Hepatocyte (in vitro differentiated cells): Measurements from ENCODE around the gene SDR42E2. TPM values are rescaled to one million over a fixed set of nuclear protein-coding genes. Genes with fewer than 3 reads are reported as not detected.

ENCODE experiments used
- DNase-seq: peaks from one replicate; pipeline ENCODE4 v3.0.0-alpha.2; 2016; ENCODE audit warnings: low spot score
- H2AFZ ChIP-seq: fragments of 200-600 bp; sonication (generic); 2 replicates; pipeline ENCODE4 v1.6.0; 2016; ENCODE audit warnings: antibody characterized with exemption, mild to moderate bottlenecking
- H3K27ac ChIP-seq: fragments of 200-600 bp; sonication (generic); 2 replicates; pipeline ENCODE4 v1.5.1; 2016; ENCODE audit warnings: mild to moderate bottlenecking
- H3K27me3 ChIP-seq: fragments of 200-600 bp; sonication (generic); 2 replicates; pipeline ENCODE4 v1.6.1; 2016
- H3K36me3 ChIP-seq: fragments of 200-600 bp; sonication (generic); replicated peaks from 2 replicates; pipeline ENCODE4 v1.5.1; 2016; ENCODE audit warnings: low read depth; ENCODE audit not compliant: insufficient read depth
- H3K4me1 ChIP-seq: fragments of 200-600 bp; sonication (generic); 2 replicates; pipeline ENCODE4 v1.5.1; 2016; ENCODE audit warnings: mild to moderate bottlenecking, moderate library complexity; ENCODE audit not compliant: insufficient read depth
- H3K4me2 ChIP-seq: fragments of 200-600 bp; sonication (generic); 2 replicates; pipeline ENCODE4 v1.6.0; 2016
- H3K4me3 ChIP-seq: fragments of 200-600 bp; sonication (generic); 2 replicates; pipeline ENCODE4 v1.5.1; 2016; ENCODE audit warnings: mild to moderate bottlenecking
- H3K79me2 ChIP-seq: fragments of 200-600 bp; sonication (generic); 2 replicates; pipeline ENCODE4 v1.6.0; 2017; ENCODE audit warnings: mild to moderate bottlenecking
- H3K9me2 ChIP-seq: fragments of 200-600 bp; sonication (generic); replicated peaks from 2 replicates; pipeline ENCODE4 v1.6.0; 2017; ENCODE audit warnings: mild to moderate bottlenecking; ENCODE audit not compliant: insufficient read depth
- H3K9me3 ChIP-seq: fragments of 200-600 bp; sonication (generic); 2 replicates; pipeline ENCODE4 v1.5.1; 2016; ENCODE audit warnings: low read depth, mild to moderate bottlenecking
- H4K20me1 ChIP-seq: fragments of 200-600 bp; sonication (generic); 2 replicates; pipeline ENCODE4 v1.6.0; 2016; ENCODE audit warnings: mild to moderate bottlenecking; ENCODE audit not compliant: insufficient read depth, poor library complexity, severe bottlenecking
- EZH2 ChIP-seq: fragments of 200-600 bp; sonication (generic); IDR thresholded peaks from 2 replicates; pipeline ENCODE4 v1.6.1; 2016; ENCODE audit warnings: antibody characterized with exemption, mild to moderate bottlenecking, borderline replicate concordance
- EZH2phosphoT487 ChIP-seq: fragments of 200-600 bp; sonication (generic); IDR thresholded peaks from one replicate; pipeline ENCODE4 v1.6.1; 2018; ENCODE audit warnings: antibody characterized with exemption, mild to moderate bottlenecking, low read depth, moderate library complexity; ENCODE audit not compliant: unreplicated experiment, severe bottlenecking
- WGBS: methylation state at CpG from one replicate; pipeline ENCODE4 v1.1.6; 2016; ENCODE audit warnings: low lambda C conversion rate; ENCODE audit errors: missing lambda C conversion rate; 5-methylcytosine and 5-hydroxymethylcytosine counted together
- polyA plus RNA-seq: library from polyadenylated mRNA; unstranded; fragments of >200 nt; fragmentation: Nextera tagmentation; extraction: Ambion mirVana; gene quantifications from 2 replicates; pipeline ENCODE4 v1.2.1, GENCODE V29; 2016
- total RNA-seq: library from RNA; depleted of rRNA; stranded (reverse); fragments of >200 nt; gene quantifications from 2 replicates; pipeline ENCODE4 v1.2.3, GENCODE V29; 2014
- TF ChIP-seq, protein P1 (sequence below): fragments of 200-600 bp; sonication (generic); IDR thresholded peaks from 2 replicates; pipeline ENCODE4 v1.5.1; 2016; ENCODE audit warnings: antibody characterized with exemption, mild to moderate bottlenecking; ENCODE audit not compliant: poor library complexity

The SDR42E2 gene
- total and polyA plus RNA-seq, 2 experiments from 2014 or later: not detected

DNA sequence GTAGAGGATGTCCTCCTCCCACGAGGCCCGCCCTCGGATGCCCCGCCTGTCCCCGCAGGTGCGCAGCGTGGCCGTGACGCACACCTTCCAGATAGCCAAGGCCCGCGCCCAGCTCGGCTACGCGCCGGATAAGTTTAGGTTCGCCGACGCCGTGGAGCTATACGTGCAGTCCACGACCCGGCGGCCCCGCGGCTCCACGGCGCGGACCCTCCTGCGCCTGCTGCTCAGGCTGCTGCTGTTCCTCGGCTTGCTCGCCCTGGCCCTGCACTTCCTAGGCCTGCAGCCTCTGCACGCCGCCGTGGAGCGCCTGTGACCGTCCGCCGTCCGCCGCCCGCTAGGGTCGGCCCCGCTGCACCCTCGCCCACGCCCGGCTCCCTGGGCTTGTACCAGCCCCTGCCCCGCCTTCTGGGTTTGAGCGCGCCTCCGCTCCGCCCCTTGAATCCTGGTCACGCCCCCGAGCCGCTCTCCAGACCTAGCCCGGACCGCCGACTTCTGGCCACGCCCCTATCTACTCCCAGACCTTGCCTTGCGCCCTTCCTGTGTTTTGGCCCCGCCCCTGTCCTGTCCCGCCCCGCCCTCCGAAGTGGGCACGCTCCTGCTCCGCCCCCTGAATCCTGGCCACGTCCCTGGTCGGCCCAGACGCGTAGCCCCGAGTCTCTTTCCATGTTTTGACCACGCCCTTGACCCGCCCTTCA lies 27.9 kb downstream of the SDR42E2 start:
- peak overlapping the region; percentile 20 for H3K4me3 ChIP-seq
- TF ChIP-seq, protein P1, sequence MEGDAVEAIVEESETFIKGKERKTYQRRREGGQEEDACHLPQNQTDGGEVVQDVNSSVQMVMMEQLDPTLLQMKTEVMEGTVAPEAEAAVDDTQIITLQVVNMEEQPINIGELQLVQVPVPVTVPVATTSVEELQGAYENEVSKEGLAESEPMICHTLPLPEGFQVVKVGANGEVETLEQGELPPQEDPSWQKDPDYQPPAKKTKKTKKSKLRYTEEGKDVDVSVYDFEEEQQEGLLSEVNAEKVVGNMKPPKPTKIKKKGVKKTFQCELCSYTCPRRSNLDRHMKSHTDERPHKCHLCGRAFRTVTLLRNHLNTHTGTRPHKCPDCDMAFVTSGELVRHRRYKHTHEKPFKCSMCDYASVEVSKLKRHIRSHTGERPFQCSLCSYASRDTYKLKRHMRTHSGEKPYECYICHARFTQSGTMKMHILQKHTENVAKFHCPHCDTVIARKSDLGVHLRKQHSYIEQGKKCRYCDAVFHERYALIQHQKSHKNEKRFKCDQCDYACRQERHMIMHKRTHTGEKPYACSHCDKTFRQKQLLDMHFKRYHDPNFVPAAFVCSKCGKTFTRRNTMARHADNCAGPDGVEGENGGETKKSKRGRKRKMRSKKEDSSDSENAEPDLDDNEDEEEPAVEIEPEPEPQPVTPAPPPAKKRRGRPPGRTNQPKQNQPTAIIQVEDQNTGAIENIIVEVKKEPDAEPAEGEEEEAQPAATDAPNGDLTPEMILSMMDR: no peak
- TF ChIP-seq EZH2phosphoT487: no peak
- TF ChIP-seq EZH2: no peak
- H3K4me2 ChIP-seq: peak overlapping the region; percentile 82
- peak overlapping the region; percentile 77 for H3K27ac ChIP-seq
- H3K36me3 ChIP-seq: no peaks in the 10 kb centered on the region
- no peaks in the 10 kb centered on the region for H3K9me3 ChIP-seq
- under 1% methylated on average over 33 of the region's 72 CpGs for WGBS
- H3K79me2 ChIP-seq: no peaks in the 10 kb centered on the region
- DNase-seq: peak; percentile 100
- peak overlapping the region; percentile 47 for H2AFZ ChIP-seq
- H3K27me3 ChIP-seq: no peaks in the 10 kb centered on the region
- peaks cover 17% of the 10 kb centered on the region for H3K4me1 ChIP-seq
- no peaks in the 10 kb centered on the region for H4K20me1 ChIP-seq
- no peaks in the 10 kb centered on the region for H3K9me2 ChIP-seq

DNA sequence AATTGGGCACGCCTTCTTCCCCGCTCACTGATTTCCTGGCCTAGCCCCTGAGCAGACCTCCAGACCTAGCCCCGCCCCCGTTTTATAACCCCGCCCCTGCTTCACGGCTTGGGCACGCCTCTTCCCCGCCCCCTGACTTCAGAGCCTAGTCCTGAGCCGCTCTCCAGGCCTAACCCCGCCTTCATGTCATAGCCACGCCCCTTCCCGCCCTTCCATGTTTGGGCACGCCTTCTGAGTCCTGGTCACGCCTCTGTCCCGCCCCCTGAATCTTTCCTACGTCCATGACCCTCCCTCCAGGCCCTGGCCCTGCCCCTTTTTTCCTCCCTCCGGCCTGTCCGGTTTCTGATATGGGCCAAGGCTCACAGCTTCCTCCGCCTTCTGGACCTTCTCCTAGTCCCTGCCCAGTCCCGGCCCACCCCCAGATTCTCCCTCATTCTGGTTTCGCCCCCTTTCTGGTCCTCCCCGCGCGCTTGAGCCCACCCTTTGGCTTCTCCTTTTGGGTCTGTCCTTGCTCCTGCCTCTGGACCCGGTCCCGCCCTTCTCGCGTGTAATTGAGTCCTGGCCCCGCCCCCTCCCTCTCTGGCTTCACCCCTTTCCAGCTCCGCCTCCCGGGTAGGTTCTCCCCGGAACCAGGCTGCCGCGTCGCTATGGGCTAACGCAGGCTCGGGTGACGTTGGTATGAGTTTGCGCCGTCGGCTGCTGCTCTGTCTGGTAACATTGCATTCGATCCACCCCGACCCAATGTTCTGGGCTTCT lies 28.6 kb downstream of the SDR42E2 start:
- Histone ChIP-seq H3K36me3 (no peaks in the 10 kb centered on the region), H3K27me3 (no peaks in the 10 kb centered on the region), H3K4me2 (peak overlapping the region; percentile 82), H3K27ac (peak overlapping the region; percentile 98), H3K9me3 (no peaks in the 10 kb centered on the region), H3K9me2 (no peaks in the 10 kb centered on the region), H3K79me2 (no peaks in the 10 kb centered on the region), H3K4me3 (peak overlapping the region; percentile 33), H2AFZ (peak overlapping the region; percentile 58), H3K4me1 (peaks cover 17% of the 10 kb centered on the region), H4K20me1 (no peaks in the 10 kb centered on the region)
- TF ChIP-seq, protein P1: no peak
- no peak for TF ChIP-seq EZH2
- TF ChIP-seq EZH2phosphoT487: no peak
- peak; percentile 99 for DNase-seq
- 1% methylated on average over 16 of the region's 43 CpGs for WGBS

DNA sequence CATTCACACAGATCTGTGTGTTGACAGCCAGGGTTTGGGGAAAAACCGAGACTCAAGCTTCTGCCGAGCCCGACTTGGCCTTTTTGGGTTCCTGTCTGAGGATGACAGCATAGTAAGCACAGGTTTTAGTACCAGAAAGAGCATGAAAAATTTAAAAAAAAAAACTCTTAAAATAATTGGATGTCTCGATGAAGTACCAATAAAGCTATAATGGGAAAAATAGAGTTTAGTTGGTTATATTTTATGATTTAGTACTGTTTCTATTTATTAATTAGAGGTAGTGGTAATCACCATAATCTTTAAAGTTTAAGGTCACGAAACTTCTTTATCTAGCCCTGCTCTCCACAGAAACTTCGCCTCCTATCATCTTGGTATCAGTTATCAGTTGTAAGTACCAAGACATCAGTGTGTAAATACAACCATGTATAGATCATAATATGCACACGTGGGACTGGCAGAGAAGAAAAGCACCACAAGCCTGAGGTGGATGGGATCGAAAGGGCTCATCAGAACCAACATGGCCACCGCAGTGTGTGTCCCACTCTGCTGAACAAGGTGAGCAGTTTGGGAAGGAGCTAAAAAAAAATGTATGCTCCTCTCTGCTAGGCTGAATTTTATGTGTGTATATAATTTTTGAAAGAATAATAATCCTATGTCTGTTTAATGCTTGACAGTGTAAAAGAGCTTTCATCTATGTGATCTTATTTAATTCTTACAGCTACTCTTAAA lies 29.4 kb downstream of the SDR42E2 start:
- Histone ChIP-seq H3K4me2 (peak overlapping the region; percentile 82), H3K79me2 (no peaks in the 10 kb centered on the region), H3K4me3 (peak overlapping the region; percentile 33), H3K27ac (peak overlapping the region; percentile 98), H3K4me1 (peaks cover 17% of the 10 kb centered on the region), H4K20me1 (no peaks in the 10 kb centered on the region), H3K9me2 (no peaks in the 10 kb centered on the region), H2AFZ (peak overlapping the region; percentile 58), H3K27me3 (no peaks in the 10 kb centered on the region), H3K36me3 (no peaks in the 10 kb centered on the region), H3K9me3 (no peaks in the 10 kb centered on the region)
- DNase-seq: peak; percentile 39
- 32% methylated on average over 9 of the region's 9 CpGs for WGBS
- TF ChIP-seq EZH2 (no peak), EZH2phosphoT487 (no peak)
- TF ChIP-seq, protein P1: no peak
